Measurements from ENCODE around the gene ALK.

- TF ChIP-seq, protein P1, sequence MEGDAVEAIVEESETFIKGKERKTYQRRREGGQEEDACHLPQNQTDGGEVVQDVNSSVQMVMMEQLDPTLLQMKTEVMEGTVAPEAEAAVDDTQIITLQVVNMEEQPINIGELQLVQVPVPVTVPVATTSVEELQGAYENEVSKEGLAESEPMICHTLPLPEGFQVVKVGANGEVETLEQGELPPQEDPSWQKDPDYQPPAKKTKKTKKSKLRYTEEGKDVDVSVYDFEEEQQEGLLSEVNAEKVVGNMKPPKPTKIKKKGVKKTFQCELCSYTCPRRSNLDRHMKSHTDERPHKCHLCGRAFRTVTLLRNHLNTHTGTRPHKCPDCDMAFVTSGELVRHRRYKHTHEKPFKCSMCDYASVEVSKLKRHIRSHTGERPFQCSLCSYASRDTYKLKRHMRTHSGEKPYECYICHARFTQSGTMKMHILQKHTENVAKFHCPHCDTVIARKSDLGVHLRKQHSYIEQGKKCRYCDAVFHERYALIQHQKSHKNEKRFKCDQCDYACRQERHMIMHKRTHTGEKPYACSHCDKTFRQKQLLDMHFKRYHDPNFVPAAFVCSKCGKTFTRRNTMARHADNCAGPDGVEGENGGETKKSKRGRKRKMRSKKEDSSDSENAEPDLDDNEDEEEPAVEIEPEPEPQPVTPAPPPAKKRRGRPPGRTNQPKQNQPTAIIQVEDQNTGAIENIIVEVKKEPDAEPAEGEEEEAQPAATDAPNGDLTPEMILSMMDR (IDR thresholded peaks at IDR 0.05) = no peak
- TF ChIP-seq RXRA (IDR thresholded peaks at IDR 0.05; ENCODE audit: borderline replicate concordance, low read depth) = no peak
Observed at GRCh38 chr2:29741132-29741531, 180.3 kb downstream of the ALK start.
